ENCODE data around the gene CEMIP2. TPM values are rescaled to one million over a fixed set of nuclear protein-coding genes. Genes with fewer than 3 reads are reported as not detected.
A peak's percentile ranks its signal among the peaks of the same experiment; 100 is the strongest.
"Not testable (repeated sequence)": the region's sequence is repeated elsewhere in the genome, so short reads cannot be mapped to it uniquely, and the experiment has no call there.

The CEMIP2 gene
- total RNA-seq, 1 experiment from 2014 or later: 17.7 TPM

GRCh38 chr9:71814226-71814625, 45.9 kb upstream of the CEMIP2 start:
- no peaks in the 10 kb centered on the region for H3K36me3 Mint-ChIP-seq (ENCODE audit: insufficient read depth, unreplicated experiment)
- intact Hi-C loops (cut with micrococcal nuclease): no loop called here
- H3K4me1 Mint-ChIP-seq (ENCODE audit: insufficient read depth, unreplicated experiment): no peaks in the 10 kb centered on the region
- no peak for TF ChIP-seq CTCF (IDR thresholded peaks at IDR 0.05; ENCODE audit: unreplicated experiment)
- no TSS peak for BruUV-seq (replicated peaks)
- H3K27me3 Mint-ChIP-seq (ENCODE audit: insufficient read depth, unreplicated experiment): no peaks in the 10 kb centered on the region
- H3K27ac Mint-ChIP-seq (ENCODE audit: low read depth, unreplicated experiment): no peak overlapping the region
- H3K4me3 Mint-ChIP-seq (ENCODE audit: unreplicated experiment): no peak overlapping the region
- DNase-seq (ENCODE audit: unreplicated experiment): peak; percentile 54
- POLR2A ChIA-PET: no interaction called here
- CTCF ChIA-PET: interaction anchor here (0.6 to 2.3 kb wide), 3 partner anchors 9 to 529 kb away, joined by 3 to 8 read pairs (median 4); no protein-coding TSS in a partner anchor
- H3K9me3 Mint-ChIP-seq (ENCODE audit: unreplicated experiment): no peaks in the 10 kb centered on the region

GRCh38 chr9:71812385-71812784, 44.1 kb upstream of the CEMIP2 start:
- H3K36me3 Mint-ChIP-seq (ENCODE audit: insufficient read depth, unreplicated experiment): no peaks in the 10 kb centered on the region
- intact Hi-C loops (cut with micrococcal nuclease): no loop called here
- no peak for DNase-seq (ENCODE audit: unreplicated experiment)
- ChIA-PET POLR2A (interaction anchor here (0.6 kb wide), 1 partner anchor 688 kb away, joined by 3 read pairs; no protein-coding TSS in a partner anchor), CTCF (interaction anchor here (0.8 to 2.3 kb wide), 9 partner anchors 9 to 527 kb away, joined by 3 to 8 read pairs (median 4); no protein-coding TSS in a partner anchor)
- no peaks in the 10 kb centered on the region for H3K9me3 Mint-ChIP-seq (ENCODE audit: unreplicated experiment)
- no peak for TF ChIP-seq CTCF (IDR thresholded peaks at IDR 0.05; ENCODE audit: unreplicated experiment)
- no TSS peak for BruUV-seq (replicated peaks)
- H3K4me1 Mint-ChIP-seq (ENCODE audit: insufficient read depth, unreplicated experiment): peaks cover 6% of the 10 kb centered on the region
- H3K4me3 Mint-ChIP-seq (ENCODE audit: unreplicated experiment): no peak overlapping the region
- no peaks in the 10 kb centered on the region for H3K27me3 Mint-ChIP-seq (ENCODE audit: insufficient read depth, unreplicated experiment)
- H3K27ac Mint-ChIP-seq (ENCODE audit: low read depth, unreplicated experiment): no peak overlapping the region

GRCh38 chr9:71808068-71808467, 39.8 kb upstream of the CEMIP2 start:
- intact Hi-C loops (cut with micrococcal nuclease): loop anchor here (5.0 to 10.0 kb wide), 3 partner anchors 104 to 1017 kb away; partner anchors contain the start of genes ABHD17B and C9orf85
- POLR2A ChIA-PET: interaction anchor here (0.5 kb wide), 1 partner anchor 16 kb away, joined by 3 read pairs; no protein-coding TSS in a partner anchor
- Mint-ChIP-seq H3K27ac (ENCODE audit: low read depth, unreplicated experiment) (no peak overlapping the region), H3K4me1 (ENCODE audit: insufficient read depth, unreplicated experiment) (peaks cover 6% of the 10 kb centered on the region), H3K36me3 (ENCODE audit: insufficient read depth, unreplicated experiment) (no peaks in the 10 kb centered on the region), H3K4me3 (ENCODE audit: unreplicated experiment) (no peak overlapping the region), H3K27me3 (ENCODE audit: insufficient read depth, unreplicated experiment) (no peaks in the 10 kb centered on the region), H3K9me3 (ENCODE audit: unreplicated experiment) (no peaks in the 10 kb centered on the region)
- TF ChIP-seq CTCF (IDR thresholded peaks at IDR 0.05; ENCODE audit: unreplicated experiment): no peak
- CTCF ChIA-PET: interaction anchor here (0.6 to 5.1 kb wide), 9 partner anchors 11 to 522 kb away, joined by 3 to 95 read pairs (median 8); no protein-coding TSS in a partner anchor
- no peak for DNase-seq (ENCODE audit: unreplicated experiment)
- BruUV-seq (replicated peaks): no TSS peak

GRCh38 chr9:71806901-71807307, 38.6 kb upstream of the CEMIP2 start:
- Mint-ChIP-seq H3K36me3 (ENCODE audit: insufficient read depth, unreplicated experiment) (no peaks in the 10 kb centered on the region), H3K4me1 (ENCODE audit: insufficient read depth, unreplicated experiment) (peaks cover 6% of the 10 kb centered on the region), H3K27me3 (ENCODE audit: insufficient read depth, unreplicated experiment) (no peaks in the 10 kb centered on the region), H3K27ac (ENCODE audit: low read depth, unreplicated experiment) (no peak overlapping the region), H3K9me3 (ENCODE audit: unreplicated experiment) (no peaks in the 10 kb centered on the region), H3K4me3 (ENCODE audit: unreplicated experiment) (no peak overlapping the region)
- no TSS peak for BruUV-seq (replicated peaks)
- peak; percentile 88 for TF ChIP-seq CTCF (IDR thresholded peaks at IDR 0.05; ENCODE audit: unreplicated experiment)
- ChIA-PET POLR2A (interaction anchor here (0.7 to 0.8 kb wide), 3 partner anchors 9 to 105 kb away, joined by 3 read pairs; partner anchors contain the start of genes ABHD17B and C9orf85), CTCF (interaction anchor here (0.5 to 5.4 kb wide), 55 partner anchors 9 to 1369 kb away, joined by 3 to 95 read pairs (median 4); partner anchors contain the start of genes ABHD17B and C9orf85)
- intact Hi-C loops (cut with micrococcal nuclease): loop anchor here (1.0 to 10.0 kb wide), 5 partner anchors 105 to 1018 kb away; partner anchors contain the start of genes ABHD17B and C9orf85
- peak; percentile 79 for DNase-seq (ENCODE audit: unreplicated experiment)

- H3K4me3 Mint-ChIP-seq (ENCODE audit: unreplicated experiment); H3K4me1 Mint-ChIP-seq (ENCODE audit: insufficient read depth, unreplicated experiment); H3K36me3 Mint-ChIP-seq (ENCODE audit: insufficient read depth, unreplicated experiment); H3K27ac Mint-ChIP-seq (ENCODE audit: low read depth, unreplicated experiment); H3K9me3 Mint-ChIP-seq (ENCODE audit: unreplicated experiment); H3K27me3 Mint-ChIP-seq (ENCODE audit: insufficient read depth, unreplicated experiment); POLR2A ChIA-PET; DNase-seq (ENCODE audit: unreplicated experiment); BruUV-seq (replicated peaks): not testable (repeated sequence)
- intact Hi-C loops (cut with micrococcal nuclease): loop anchor here (5.0 to 10.0 kb wide), 3 partner anchors 107 to 1020 kb away; partner anchors contain the start of genes ABHD17B and C9orf85
- CTCF ChIA-PET: interaction anchor here (0.8 to 5.4 kb wide), 6 partner anchors 11 to 519 kb away, joined by 3 to 95 read pairs (median 27); no protein-coding TSS in a partner anchor
These were observed 36.8 kb upstream of the CEMIP2 start for GRCh38 chr9:71805096-71805495.

Data from MCF 10A (cell line).